HT1080 (cell line): ENCODE data around the gene PSMB11. TPM values are rescaled to one million over a fixed set of nuclear protein-coding genes. Genes with fewer than 3 reads are reported as not detected.

Experiments
- DNase-seq: peaks from one replicate; pipeline ENCODE4 v3.0.0-alpha.2; 2015; ENCODE audit warnings: low read depth
- total RNA-seq: library from RNA; depleted of rRNA; stranded (reverse); fragments of >200 nt; shearing (Covaris generic); gene quantifications from 2 replicates; pipeline ENCODE4 v1.2.3, GENCODE V29; 2014

The PSMB11 gene
- total RNA-seq, 1 experiment from 2014 or later = not detected

DNA sequence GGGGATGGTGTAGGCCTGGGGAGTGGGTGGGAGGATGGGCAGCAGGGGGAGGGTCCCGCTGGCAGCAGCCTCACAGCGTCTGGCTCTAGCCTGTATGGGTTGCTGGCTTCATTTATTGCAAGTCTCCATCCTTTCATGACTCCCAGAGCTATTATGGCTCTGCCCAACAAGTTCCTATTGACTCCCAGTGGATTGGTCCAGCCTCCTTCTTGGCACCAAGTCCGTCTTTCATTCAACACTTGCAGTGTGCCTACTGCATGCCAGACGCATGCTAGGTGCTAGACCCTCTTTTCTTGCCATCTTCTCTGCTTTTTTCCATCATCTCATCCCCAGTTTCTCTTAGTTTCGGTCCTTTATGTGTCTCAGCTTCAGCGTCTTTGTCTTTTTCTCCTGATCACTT, 1.1 kb downstream of the PSMB11 start:
- no peak for DNase-seq

DNA sequence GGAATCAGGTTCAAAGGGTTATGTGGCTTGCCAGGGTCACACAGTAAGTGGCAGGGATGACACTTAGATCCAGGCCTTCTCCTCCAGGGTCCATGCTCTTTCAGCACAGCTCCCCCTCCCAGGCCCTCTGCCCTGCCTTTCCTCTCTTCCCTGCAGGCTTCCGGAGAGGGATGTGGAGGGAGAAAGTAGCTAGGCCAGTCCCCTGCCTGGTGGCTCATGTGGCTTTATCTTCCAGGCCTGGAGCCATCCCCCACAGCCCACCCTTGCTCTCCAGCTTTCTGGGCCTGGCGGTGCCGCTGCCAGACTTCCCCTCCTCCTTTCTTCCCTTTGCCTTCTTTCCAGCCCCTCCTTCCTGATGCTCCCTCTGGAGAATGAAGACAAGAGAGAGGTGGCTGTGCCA, 1.7 kb downstream of the PSMB11 start:
- DNase-seq = no peak

DNA sequence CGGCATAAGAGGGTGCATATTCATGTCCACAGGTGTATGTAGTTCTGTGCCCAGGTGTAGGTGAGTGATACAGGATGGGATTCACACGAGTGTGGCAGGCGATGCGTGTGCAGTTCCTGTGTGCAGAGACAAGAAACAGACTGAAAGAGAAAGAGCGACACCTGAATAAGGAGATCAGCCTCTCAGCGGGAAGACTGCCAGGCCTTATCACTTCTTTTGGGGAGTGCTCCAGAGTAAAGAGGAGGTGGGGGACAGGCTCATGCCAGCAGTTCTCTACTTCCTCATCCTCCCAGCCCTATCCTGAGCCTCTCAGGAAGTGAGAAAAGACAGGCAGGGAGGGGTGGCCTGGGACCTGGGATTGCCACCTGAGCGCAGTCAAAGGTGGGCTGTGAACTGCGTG, 2.8 kb downstream of the PSMB11 start:
- no peak for DNase-seq

DNA sequence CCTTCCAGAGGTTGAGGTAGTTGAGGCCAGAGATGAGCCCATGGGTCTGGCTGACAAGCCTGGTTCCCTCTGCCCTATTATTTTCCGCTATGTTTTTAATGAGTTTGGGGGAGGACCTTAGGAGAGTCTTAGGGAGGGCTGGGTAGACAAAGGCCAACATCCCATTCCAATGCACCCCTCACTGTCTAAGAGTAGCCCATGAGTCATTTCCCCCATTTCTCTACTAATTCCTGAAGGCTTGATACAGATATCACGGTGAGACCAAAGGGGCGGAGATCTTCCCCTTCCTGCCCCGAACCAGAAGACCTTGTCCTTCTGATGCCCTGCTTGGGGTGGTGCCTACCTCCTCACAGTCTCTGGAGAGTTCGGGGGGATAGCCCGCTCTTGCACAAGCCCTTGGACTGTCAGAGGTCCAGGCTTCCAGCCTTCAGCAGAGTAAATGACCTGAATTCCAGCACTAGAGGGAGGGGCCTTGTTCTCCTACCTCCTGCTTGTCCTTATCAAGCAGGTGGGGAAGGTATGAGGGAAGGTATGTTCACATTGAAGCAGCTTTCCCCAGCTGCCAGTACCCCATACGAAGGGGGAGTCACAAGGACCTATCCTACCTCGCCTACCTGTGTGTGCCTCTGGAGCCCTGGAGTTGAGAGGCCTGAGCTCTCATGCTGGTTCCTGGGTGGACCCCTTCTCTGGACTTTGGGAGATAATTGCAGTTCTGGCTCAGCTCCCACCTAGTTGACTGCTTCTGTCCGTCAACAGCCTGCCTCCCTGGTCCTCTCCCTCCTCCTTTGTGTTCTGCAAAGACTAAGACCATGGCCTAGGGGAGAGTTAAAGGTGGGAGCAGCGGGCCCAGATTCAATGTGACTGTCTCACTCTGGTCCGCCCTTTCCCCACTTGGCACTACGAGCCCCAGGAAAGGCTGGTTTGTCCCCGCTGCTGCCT, 3.7 kb downstream of the PSMB11 start:
- peak; percentile 58 for DNase-seq

DNA sequence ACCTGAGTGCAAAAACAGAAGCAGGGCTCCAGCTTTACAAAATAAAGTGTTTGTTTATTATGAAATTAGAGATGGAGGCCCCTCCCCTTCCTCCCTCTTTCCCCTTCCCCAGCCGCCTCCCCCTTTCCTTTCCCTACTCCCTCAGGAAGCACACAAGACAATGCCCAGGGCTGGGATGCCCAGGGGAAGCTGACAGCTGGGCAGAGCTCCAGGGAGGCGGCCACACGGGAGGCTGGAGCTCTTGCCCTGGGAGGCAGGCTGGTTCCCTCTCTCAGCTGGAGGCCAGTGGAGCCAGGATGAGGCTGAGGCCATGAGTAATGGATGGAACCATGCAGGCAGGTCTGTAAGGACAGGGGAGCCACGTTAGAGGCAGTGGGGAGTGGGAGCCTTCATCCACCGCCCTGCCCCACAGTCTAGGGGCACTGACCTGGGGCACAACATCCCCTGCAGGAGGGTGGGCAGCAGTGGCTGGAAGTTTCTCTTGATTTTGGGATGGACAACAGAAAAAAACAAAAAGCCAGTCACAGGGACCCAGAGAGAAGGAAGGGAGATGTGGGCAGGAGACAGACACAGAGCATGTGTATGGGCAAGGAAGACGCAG, 5.1 kb downstream of the PSMB11 start:
- peak; percentile 71 for DNase-seq

DNA sequence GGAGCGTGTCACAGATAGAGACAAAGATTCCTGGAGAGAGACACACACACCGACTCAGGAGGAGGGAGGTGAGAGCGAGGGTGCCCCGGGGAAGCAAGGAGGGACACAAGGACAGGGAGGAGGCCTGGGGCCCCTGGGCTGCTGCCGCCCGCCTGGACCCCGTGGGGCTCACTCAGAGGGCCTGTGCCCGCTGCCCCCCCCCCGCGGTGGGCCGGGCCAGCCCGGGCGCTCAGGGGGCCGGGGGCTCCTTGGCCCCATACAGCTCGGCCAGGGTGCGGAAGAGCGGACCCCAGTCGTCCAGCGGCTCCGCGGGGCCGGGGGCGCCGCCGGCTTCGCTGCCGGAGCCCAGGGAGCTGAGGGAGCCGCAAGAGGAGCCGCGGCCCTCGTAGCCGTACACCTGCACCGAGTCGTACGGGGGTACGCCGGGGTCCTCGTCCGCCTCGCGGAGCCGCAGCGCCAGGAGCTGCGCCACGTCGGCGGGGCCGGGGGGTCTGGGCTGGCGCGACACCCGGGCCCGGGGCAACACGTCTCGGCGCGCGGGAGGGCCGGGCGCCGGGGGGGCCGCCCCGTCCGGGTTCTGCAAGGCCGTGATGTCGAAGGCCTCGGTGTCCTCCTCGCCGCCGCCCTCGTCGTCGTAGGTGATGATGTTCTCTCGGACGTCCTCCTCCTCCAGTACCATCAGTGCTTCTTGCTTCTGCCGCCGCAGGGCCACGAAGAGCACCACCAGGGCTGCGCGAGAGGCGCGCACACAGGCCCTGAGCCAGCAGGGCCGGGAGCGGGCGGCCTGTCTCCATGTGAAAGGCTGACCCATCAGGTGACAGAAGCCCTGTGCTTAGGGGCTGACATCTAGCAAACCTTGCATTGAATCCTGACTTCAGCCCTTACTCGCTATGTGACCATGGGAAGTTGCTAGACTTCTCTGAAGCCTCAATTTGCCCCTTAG, 6.0 kb downstream of the PSMB11 start:
- no peak for DNase-seq

DNA sequence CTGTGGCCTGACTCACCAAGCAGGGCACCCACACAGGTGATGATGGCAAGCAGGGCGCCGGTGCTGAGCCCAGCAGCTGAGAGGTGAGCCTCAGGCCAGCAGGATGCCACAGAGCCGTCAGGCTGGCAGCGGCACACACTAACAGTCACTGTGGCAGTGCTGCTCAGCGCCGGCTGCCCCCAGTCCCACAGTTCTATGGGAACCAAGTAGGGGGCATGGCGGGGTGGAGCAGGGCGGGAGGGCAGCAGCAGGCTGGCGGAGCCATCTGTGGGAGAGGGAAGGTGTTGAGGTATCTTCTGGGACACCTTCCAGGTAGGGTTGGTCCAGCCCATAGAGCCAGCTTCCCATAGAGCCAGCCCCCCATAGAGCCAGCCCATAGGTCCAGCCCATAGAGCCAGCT, 7.0 kb downstream of the PSMB11 start:
- no peak for DNase-seq

DNA sequence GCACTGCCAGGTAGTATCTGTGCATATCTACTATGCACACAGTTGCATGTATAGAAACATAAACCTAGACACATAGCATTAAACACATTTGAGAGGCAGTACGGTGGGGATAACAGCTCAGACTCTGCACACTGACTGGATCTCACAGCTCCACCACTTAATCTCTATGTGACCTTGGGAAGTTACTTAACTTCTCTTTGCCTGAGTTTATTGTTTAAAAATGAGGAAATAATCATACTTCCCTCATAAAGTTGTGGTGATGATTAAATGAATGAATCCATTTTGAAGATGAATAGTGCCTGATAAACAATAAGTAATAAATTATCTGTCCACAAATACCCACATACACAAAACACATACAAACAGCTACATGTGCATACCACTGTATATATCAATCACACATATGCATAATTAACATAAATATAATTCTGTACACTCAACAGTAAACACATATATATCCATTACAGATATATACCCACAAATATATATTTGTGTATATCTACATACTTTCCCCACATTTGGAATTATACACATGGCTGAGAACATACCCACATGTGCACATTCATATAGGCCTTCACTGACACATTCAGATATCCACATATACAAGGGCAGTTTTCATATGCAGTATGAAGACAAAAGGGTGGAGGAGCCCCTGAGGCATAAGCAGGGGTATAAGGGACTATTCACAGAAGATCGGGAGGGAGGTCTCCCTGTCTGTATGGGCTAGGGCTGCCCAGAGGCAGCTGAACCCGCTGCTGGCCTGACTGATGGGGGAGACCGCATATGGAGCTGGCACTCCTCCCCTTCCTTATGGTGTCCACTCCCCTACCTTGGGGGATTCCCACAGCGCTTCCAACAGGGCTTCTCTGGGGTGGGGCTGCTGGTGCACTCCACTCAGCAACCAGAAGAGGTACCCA, 9.4 kb downstream of the PSMB11 start:
- DNase-seq = no peak

DNA sequence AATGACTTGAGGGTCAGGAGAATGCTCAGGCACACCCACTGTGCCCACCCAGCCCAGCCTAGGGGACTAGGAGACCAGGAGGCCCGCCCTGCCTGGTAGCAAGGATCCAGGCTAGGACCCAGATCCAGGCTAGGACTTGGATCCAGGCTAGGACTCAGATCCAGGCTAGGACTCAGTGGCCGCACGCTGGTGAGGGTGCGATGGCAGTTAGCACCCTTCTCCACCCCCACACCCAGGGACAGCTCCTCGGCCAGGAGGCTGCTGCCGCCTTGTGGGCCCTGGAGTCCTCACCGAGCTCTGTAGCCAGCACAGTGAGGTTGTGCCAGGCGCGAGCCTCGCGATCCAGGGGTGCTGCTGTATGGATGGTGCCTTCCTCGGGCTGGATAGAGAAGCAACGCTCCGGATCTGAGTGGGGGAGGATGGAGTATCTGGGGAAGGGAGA, 10.2 kb downstream of the PSMB11 start:
- no peak for DNase-seq

DNA sequence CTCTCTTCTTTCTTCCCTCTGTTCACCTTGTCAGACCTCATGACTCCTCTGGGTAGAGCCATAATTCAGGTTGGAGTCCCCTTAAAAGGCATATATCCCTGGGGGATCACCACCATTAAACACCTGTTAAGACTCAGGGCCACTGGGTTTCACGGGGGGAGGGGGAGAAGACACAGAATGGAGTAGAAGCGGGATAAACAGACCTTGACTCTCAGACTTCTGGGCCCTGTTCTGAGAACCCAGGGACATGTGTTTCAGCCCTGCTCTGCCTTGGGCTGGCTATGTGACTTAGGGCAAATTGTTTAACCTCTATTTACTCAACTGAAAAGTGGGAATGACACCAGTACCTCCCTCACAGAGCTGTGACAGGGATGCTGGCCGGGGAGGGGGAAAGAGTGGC, 10.7 kb downstream of the PSMB11 start:
- no peak for DNase-seq

DNA sequence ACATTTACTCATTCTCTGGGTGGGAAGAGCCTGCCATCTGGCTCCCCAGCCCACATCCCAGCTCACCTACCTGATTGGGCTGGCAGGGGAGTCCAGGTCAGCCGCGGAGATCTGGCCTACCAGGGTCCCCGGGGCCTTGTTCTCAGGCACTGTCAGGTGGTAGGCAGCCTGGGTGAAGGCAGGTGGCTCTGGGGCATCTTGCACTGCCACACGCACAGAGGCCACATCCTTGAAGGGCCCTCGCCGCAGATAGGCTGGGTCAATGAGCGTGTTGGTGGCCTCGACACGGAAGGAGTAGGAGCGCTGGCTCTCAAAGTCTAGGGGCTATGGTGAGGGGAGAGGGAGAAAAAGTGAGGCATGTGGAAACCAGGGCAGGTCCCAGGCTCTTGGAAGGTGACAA, 11.4 kb downstream of the PSMB11 start:
- no peak for DNase-seq

DNA sequence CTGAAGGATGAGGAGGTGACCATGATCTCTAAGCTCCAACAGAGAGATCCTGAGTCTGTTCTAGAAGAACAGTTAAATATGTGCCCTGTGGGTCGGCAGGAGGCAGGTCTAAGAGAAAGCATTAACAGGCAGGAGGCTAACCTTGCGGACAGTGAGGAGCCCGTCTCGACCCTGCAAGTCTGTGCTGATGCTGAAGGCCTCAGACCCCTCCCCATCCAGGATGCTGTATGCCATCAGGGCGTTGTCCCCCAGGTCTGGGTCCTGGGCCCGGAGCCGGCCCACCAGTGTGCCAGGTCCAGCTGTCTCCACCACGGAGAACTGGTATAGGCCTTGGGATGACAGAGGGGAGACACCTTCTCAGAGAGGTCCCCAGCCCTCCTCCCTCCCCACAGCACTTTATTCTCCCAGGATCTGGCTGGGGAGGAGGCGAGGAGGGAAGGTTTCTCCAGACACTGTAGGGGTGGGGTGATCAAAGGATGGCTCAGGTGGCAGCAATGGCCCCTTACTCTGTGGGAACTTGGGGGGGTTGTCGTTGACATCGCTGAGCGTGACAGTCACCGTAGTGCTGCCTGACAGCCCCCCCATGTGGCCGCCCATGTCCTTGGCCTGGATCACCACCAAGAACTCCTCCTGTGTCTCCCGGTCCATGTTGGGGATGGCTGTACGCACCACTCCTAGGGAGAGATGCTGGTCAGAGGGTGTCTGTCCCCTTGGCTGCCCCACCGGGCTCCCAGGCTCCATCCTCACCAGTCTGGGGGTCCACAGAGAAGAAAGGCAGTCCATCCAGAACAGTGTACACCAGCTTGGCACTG, 12.2 kb downstream of the PSMB11 start:
- no peak for DNase-seq

DNA sequence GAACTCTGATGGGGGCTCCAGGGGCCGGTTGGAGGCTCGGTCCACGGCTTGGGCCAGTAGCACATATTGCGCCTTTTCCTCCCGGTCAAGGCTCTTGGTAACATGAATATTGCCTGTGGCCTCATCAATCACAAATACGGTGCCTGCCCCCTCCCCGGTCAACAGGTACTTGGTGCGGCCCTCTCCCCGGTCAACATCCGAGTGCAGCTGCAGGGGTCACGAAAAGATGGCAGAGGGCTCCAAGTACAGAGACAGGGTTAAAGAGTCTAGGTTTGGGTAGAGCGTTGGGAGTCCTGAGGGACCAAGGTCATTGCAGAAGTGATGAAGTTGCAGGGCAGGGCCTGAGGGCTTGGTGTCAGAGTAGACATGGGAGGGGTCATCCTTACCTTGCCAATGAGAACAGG, 13.1 kb downstream of the PSMB11 start:
- DNase-seq = no peak

DNA sequence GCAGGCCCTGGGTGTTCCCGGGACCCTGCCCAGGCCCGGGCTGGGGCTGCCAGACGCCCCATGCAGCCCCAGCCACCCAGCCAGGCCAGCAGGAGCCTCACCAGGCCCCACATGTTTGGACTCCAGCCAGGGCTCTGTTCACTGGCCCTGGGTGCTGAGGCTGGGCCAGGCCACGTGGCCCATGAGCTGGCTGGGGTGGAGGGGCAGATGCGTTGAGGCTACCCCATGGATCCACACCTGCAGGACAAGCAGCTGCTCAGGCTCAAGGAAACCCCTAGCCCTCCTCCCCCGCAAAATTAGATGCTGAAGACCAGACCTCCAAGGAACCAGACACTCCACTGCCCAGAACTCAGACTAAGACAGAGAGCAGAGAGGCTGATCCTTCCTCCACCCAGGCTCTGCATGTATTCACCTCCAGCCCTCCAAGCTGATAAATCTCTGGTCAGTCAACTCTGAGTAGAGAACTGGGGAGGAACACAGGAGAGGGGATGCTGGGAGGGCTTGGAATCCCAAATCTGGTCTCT, 13.7 kb downstream of the PSMB11 start:
- no peak for DNase-seq

DNA sequence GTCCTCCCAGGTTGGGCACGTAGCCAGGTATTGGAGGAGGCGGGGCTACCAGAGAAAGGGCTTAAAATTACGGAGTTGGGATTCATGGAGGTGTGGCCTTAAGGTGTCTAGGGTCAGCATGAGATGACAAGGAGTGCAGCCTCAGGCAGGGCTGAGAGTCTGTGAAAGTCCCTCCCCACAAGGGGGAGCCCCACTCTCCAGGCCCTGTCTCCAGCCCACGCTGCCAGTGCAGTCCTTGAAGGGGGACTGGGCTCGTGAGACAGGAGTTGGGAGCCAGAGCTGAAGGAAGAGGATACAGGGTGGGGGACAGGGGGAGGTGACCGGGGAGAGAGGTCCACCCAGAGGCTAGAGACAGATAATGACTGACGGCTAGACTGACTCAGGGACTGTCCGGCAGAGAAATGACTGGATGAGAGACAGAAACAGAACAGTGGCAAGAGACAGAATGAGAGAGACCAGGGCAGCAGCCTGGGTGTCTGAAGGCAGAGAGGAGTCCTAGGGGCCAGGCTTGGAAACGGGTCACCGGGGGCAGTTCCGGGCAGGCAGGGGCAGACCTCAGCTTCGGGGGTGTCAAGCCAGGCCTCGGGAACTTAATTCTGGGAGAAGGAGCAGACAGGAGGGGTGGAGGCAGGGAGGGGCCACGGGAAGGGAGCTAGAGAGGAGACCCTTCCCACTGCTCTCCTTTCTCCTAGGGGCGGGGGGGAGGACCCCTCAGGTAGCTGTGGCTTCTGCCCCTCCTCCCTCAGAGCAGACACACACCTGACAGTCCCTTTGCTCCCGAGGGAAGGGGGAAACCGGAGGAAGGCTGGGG, 14.3 kb downstream of the PSMB11 start:
- DNase-seq = peak; percentile 77

DNA sequence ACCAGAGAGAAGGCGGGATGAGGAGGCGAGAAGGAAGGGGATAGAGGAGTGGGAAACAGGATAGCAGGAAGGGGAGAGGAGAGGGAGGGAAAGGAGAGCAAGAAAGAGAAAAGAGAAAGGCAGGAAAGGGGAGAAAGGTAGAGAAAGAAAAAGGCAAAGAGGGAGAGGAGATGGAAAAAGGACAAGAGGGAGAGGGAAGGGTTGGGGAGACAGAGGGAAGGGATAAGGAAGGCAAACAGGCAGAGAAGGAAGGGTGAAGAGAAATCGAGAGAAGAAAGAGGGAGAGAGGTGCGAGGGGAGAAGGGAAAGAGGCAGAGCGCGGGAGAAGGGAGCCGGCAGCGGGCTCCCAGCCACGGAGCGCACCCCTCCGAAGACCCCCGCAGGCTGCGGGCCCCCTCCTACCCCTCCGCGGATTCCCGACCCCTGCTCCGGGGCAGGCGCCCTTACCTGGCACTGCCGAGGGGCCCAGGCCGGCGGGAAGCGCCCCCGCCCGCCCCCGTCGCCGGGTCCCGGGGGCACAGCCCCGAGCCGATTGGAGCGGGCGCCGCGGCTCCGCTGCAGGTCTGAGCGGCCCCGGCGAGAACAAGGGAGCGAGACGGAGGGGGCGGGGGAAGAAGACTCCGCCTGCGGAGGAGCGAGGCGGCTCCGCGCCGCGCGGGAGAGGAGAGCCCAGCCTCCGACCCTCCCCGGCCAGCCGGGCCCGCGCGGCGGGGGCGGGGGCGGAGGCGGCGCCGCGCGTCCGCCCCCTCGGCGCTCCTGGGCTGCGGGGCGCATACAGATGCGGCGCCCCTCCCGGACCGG, 15.1 kb downstream of the PSMB11 start, which contains the start of gene CDH24:
CDH24 (minus strand) TSS at position 565 of the 801 bp plus-strand sequence. CDS start 1,787 bp downstream, outside the sequence.
- DNase-seq = peak; percentile 59
